Measurements from ENCODE around the gene LRRC61.
"Not testable (repeated sequence)": the region's sequence is repeated elsewhere in the genome, so short reads cannot be mapped to it uniquely, and the experiment has no call there.

Gene LRRC61

DNA sequence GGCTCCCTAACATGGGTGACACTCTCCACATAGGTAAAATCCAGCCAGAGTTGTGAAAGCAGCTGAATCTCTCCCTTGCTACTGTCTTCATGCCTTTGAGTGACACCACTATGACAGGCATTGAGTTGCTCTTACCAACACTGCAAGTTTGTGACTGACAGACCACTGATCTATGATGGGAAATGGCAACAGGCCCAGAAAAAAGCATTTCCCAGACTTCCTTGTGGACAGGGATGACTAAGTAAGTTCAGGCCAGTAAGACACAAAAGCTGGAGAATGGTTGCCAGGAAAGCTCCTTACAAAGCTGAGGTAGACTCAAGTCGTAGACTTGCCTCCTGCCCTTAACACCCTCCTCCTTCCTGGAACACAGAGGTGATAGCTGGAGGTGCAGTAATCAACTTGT is 20.2 kb upstream of the LRRC61 start:
- H3K36me3 Mint-ChIP-seq; H3K4me3 Mint-ChIP-seq; H3K4me1 Mint-ChIP-seq; DNase-seq (ENCODE audit: low spot score in 2 of 2); H3K27ac Mint-ChIP-seq; H3K9me3 Mint-ChIP-seq; ATAC-seq: not testable (repeated sequence)

GRCh38 chr7:150304499-150305258 is 18.5 kb upstream of the LRRC61 start:
- Mint-ChIP-seq H3K27ac (peak overlapping the region; percentile 36), H3K4me1 (peaks cover 18% of the 10 kb centered on the region)
- not testable (repeated sequence) for H3K9me3 Mint-ChIP-seq; H3K4me3 Mint-ChIP-seq; H3K36me3 Mint-ChIP-seq; DNase-seq (ENCODE audit: low spot score in 2 of 2)
- ATAC-seq, result peak; percentile 31

- H3K9me3 Mint-ChIP-seq; DNase-seq (ENCODE audit: low spot score in 2 of 2); H3K4me3 Mint-ChIP-seq; H3K36me3 Mint-ChIP-seq; ATAC-seq: not testable (repeated sequence)
- H3K27ac Mint-ChIP-seq, result peak overlapping the region; percentile 36
- H3K4me1 Mint-ChIP-seq, result peaks cover 18% of the 10 kb centered on the region
These were observed 17.8 kb upstream of the LRRC61 start for GRCh38 chr7:150305259-150305902.

- ATAC-seq; H3K36me3 Mint-ChIP-seq; H3K27ac Mint-ChIP-seq; H3K4me3 Mint-ChIP-seq; H3K9me3 Mint-ChIP-seq; DNase-seq (ENCODE audit: low spot score in 2 of 2): not testable (repeated sequence)
- peaks cover 18% of the 10 kb centered on the region for H3K4me1 Mint-ChIP-seq
These were observed 17.3 kb upstream of the LRRC61 start for GRCh38 chr7:150305903-150306284.

GRCh38 chr7:150306377-150306776 is 16.8 kb upstream of the LRRC61 start:
- not testable (repeated sequence) for ATAC-seq; H3K4me3 Mint-ChIP-seq; H3K36me3 Mint-ChIP-seq; DNase-seq (ENCODE audit: low spot score in 2 of 2); H3K27ac Mint-ChIP-seq; H3K9me3 Mint-ChIP-seq
- H3K4me1 Mint-ChIP-seq, result peaks cover 18% of the 10 kb centered on the region

DNA sequence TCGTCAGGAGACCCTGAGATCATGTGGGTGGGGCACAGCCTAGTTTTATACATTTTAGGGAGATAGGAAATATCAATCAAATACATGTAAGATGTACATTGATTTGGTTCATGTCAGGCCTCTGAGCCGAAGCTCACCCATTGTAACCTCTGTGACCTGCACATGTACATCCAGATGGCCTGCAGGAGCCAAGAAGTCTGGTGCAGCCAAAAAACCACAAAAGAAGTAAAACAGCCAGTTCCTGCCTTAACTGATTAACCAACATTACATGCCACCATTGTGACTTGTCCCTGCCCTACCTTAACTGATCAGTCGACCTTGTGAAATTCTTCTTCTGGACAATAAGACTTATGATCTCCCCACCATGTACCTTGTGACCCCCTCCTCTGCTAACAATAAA is 16.0 kb upstream of the LRRC61 start:
- Mint-ChIP-seq H3K4me1 (peaks cover 18% of the 10 kb centered on the region), H3K27ac (no peak overlapping the region), H3K4me3 (no peak overlapping the region), H3K9me3 (no peaks in the 10 kb centered on the region), H3K36me3 (no peaks in the 10 kb centered on the region)
- ATAC-seq (no peak), DNase-seq (ENCODE audit: low spot score in 2 of 2) (no peak)

DNA sequence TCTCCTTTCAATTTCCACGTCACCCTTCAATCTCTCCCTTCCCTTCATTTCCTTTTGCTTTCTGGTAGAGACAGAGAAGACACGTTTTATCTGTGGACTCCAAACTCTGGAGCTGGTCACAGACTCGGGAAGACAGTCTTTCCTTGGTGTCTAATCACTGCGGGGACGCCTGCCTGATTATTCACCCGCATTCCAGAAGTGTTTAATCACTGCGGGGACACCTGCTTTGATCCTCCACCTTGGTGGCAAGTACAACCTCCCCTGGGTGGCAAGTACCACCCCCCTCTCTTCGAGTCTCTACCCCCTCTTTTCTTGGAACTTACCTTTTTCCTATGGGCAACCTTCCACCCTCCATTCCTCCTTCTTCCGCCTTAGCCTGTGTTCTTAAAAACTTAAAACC is 15.3 kb upstream of the LRRC61 start:
- no peaks in the 10 kb centered on the region for H3K36me3 Mint-ChIP-seq
- no peak overlapping the region for H3K4me3 Mint-ChIP-seq
- peaks cover 18% of the 10 kb centered on the region for H3K4me1 Mint-ChIP-seq
- H3K9me3 Mint-ChIP-seq, result no peaks in the 10 kb centered on the region
- DNase-seq (ENCODE audit: low spot score in 2 of 2), result no peak
- H3K27ac Mint-ChIP-seq, result no peak overlapping the region
- ATAC-seq, result no peak

- no peaks in the 10 kb centered on the region for H3K36me3 Mint-ChIP-seq
- no peak for ATAC-seq
- H3K4me3 Mint-ChIP-seq, result no peak overlapping the region
- no peak for DNase-seq (ENCODE audit: low spot score in 2 of 2)
- H3K4me1 Mint-ChIP-seq, result peaks cover 18% of the 10 kb centered on the region
- H3K27ac Mint-ChIP-seq, result no peak overlapping the region
- H3K9me3 Mint-ChIP-seq, result no peaks in the 10 kb centered on the region
These were observed 14.6 kb upstream of the LRRC61 start for GRCh38 chr7:150308575-150308974.

- H3K36me3 Mint-ChIP-seq, result peaks cover 7% of the 10 kb centered on the region
- H3K4me1 Mint-ChIP-seq, result peaks cover 12% of the 10 kb centered on the region
- no peak overlapping the region for H3K27ac Mint-ChIP-seq
- no peaks in the 10 kb centered on the region for H3K9me3 Mint-ChIP-seq
- H3K4me3 Mint-ChIP-seq, result no peak overlapping the region
- DNase-seq (ENCODE audit: low spot score in 2 of 2), result no peak
- ATAC-seq, result no peak
These were observed 12.0 kb upstream of the LRRC61 start for GRCh38 chr7:150311146-150311545.

GRCh38 chr7:150311711-150312110 is 11.4 kb upstream of the LRRC61 start:
- peaks cover 12% of the 10 kb centered on the region for H3K4me1 Mint-ChIP-seq
- H3K27ac Mint-ChIP-seq, result no peak overlapping the region
- peaks cover 7% of the 10 kb centered on the region for H3K36me3 Mint-ChIP-seq
- DNase-seq (ENCODE audit: low spot score in 2 of 2), result no peak
- H3K4me3 Mint-ChIP-seq, result no peak overlapping the region
- H3K9me3 Mint-ChIP-seq, result no peaks in the 10 kb centered on the region
- no peak for ATAC-seq

DNA sequence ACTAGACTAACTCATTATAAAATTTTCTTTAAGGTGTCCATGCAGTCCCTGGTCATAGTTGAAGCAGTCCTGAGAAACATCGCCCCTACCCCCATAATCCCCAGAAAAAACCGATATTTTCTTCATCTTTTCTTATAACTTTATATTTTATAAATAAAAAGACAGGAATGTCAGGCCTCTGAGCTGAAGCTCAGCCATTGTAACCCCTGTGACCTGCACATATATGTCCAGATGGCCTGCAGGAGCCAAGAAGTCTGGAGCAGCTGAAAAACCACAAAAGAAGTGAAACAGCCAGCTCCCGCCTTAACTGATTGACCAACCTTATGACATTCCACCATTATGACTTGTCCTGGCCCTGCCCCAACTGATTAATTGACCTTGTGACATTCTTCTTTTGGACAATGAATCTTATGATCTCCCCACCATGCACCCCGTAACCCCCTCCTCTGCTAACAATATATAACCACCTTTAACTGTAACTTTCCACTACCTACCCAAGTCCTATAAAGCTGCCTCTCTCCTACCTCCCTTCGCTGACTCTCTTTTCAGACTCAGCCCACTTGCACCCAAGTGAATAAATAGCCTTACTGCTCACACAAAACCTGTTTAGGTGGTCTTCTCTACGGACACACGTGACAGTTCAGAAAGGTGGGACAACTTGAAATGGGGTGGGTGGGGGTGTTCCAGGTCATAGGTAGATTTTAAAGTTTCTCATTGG is 10.3 kb upstream of the LRRC61 start:
- not testable (repeated sequence) for H3K36me3 Mint-ChIP-seq; ATAC-seq; H3K4me3 Mint-ChIP-seq; H3K9me3 Mint-ChIP-seq; H3K27ac Mint-ChIP-seq; DNase-seq (ENCODE audit: low spot score in 2 of 2)
- H3K4me1 Mint-ChIP-seq, result peaks cover 11% of the 10 kb centered on the region

GRCh38 chr7:150313367-150313809 is 9.8 kb upstream of the LRRC61 start:
- no peak for DNase-seq (ENCODE audit: low spot score in 2 of 2)
- no peak overlapping the region for H3K27ac Mint-ChIP-seq
- no peaks in the 10 kb centered on the region for H3K9me3 Mint-ChIP-seq
- peaks cover 7% of the 10 kb centered on the region for H3K36me3 Mint-ChIP-seq
- no peak overlapping the region for H3K4me3 Mint-ChIP-seq
- peaks cover 5% of the 10 kb centered on the region for H3K4me1 Mint-ChIP-seq
- no peak for ATAC-seq

GRCh38 chr7:150313870-150314269 is 9.3 kb upstream of the LRRC61 start:
- no peak overlapping the region for H3K4me3 Mint-ChIP-seq

DNA sequence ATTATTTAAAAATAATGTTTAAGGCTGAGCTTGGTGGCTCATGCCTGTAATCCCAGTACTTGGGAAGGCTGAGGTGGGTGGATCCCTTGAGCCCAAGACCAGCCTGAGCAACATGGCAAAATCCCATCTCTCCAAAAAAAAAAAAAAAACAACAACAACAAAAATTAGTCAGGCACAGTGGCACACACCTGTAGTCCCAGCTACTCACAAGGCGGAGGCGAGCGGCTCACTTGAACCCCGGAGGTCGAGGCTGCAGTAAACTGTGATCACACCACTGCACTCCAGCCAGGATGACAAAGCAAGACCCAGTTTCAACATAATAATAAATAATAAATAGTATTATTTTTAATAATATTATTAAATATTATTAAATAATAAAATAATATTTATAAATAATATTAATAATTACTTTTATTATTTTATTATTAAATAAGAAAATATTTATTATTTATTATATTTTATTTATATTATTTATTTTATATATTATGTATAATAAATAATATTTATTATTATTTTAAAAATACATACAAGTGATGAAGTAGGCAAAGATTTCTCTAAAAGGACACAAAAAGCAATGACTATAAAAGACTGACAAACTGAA is 8.4 kb upstream of the LRRC61 start:
- no peaks in the 10 kb centered on the region for H3K9me3 Mint-ChIP-seq
- H3K36me3 Mint-ChIP-seq, result peaks cover 7% of the 10 kb centered on the region
- no peak overlapping the region for H3K27ac Mint-ChIP-seq
- ATAC-seq (no peak), DNase-seq (ENCODE audit: low spot score in 2 of 2) (no peak)
- peaks cover 2% of the 10 kb centered on the region for H3K4me1 Mint-ChIP-seq
- H3K4me3 Mint-ChIP-seq, result no peak overlapping the region

More at GRCh38 chr7:150313870-150314269, 9.3 kb upstream of the LRRC61 start:
- Mint-ChIP-seq H3K4me1 (peaks cover under 1% of the 10 kb centered on the region), H3K27ac (no peak overlapping the region), H3K36me3 (peaks cover 7% of the 10 kb centered on the region), H3K9me3 (no peaks in the 10 kb centered on the region)
- ATAC-seq, result no peak
- no peak for DNase-seq (ENCODE audit: low spot score in 2 of 2)

GRCh38 chr7:150316987-150317386 is 6.2 kb upstream of the LRRC61 start:
- ATAC-seq; H3K27ac Mint-ChIP-seq; H3K9me3 Mint-ChIP-seq; DNase-seq (ENCODE audit: low spot score in 2 of 2); H3K4me3 Mint-ChIP-seq: not testable (repeated sequence)
- H3K4me1 Mint-ChIP-seq, result peaks cover 25% of the 10 kb centered on the region
- peaks cover 20% of the 10 kb centered on the region for H3K36me3 Mint-ChIP-seq
